Duodenal mucosa (tissue), 2 donors: Measurements from ENCODE around the gene IGFL4.

ENCODE experiments used
- H3K27ac ChIP-seq: one replicate; pipeline ENCODE4 v1.7.0; 2013; ENCODE audit warnings: low read depth, low read length
- H3K27me3 ChIP-seq, 2 donors: one replicate each; pipeline ENCODE4 v1.7.0; 2013; ENCODE audit warnings: low read length in 2 of 2, control low read depth in 1 of 2; ENCODE audit not compliant: insufficient read depth in 2 of 2, control insufficient read depth in 1 of 2
- H3K36me3 ChIP-seq, 2 donors: one replicate each; pipeline ENCODE4 v1.7.0; 2013; ENCODE audit warnings: low read length in 2 of 2, control low read depth in 1 of 2; ENCODE audit not compliant: insufficient read depth in 2 of 2, control insufficient read depth in 1 of 2
- H3K4me1 ChIP-seq, 2 donors: one replicate each; pipeline ENCODE4 v1.7.0; 2013; ENCODE audit warnings: low read length in 2 of 2, control low read depth in 1 of 2; ENCODE audit not compliant: insufficient read depth in 2 of 2, control insufficient read depth in 1 of 2
- H3K4me3 ChIP-seq, 2 donors: one replicate each; pipeline ENCODE4 v1.7.0; 2013; ENCODE audit warnings: low read length in 2 of 2, low read depth in 1 of 2
- H3K9ac ChIP-seq, 2 donors: one replicate each; pipeline ENCODE4 v1.7.0; 2013; ENCODE audit warnings: low read length in 2 of 2, low read depth in 1 of 2
- H3K9me3 ChIP-seq, 2 donors: one replicate each; pipeline ENCODE4 v1.7.0; 2013; ENCODE audit warnings: low read length in 2 of 2, control low read depth in 1 of 2; ENCODE audit not compliant: control insufficient read depth in 1 of 2

The IGFL4 gene

GRCh38 chr19:46063201-46063600 lies 22.4 kb upstream of the IGFL4 start:
- Histone ChIP-seq H3K36me3 (no peaks in the 10 kb centered on the region), H3K9ac (no peak overlapping the region), H3K9me3 (no peaks in the 10 kb centered on the region), H3K27ac (no peak overlapping the region), H3K4me3 (no peak overlapping the region), H3K4me1 (peaks cover 0 to 1% of the 10 kb centered on the region in 2 donors), H3K27me3 (peaks cover 0 to 13% of the 10 kb centered on the region in 2 donors)

DNA sequence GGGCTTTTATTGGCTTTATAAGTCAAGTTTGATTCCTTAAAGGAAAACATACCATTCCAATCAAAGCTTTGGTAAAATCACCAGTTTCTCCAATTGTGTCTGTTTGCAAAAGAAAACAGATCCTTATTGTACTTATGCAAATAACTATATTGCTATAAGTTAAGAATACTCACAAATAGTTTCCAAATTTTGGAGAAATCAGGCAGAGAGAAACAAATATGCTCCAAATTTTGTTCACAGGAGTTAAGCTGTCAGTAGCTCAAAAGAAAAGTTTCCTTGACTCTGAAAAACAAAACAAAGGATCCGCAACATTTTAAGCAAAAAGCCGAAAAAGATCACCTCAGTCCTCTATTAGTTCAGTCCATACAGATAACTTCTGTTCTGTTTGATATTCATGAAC lies 19.2 kb upstream of the IGFL4 start:
- H3K4me3 ChIP-seq = no peak overlapping the region
- no peak overlapping the region for H3K27ac ChIP-seq
- no peaks in the 10 kb centered on the region for H3K36me3 ChIP-seq
- no peaks in the 10 kb centered on the region for H3K9me3 ChIP-seq
- no peaks in the 10 kb centered on the region for H3K4me1 ChIP-seq
- peaks cover 2 to 19% of the 10 kb centered on the region in 2 donors for H3K27me3 ChIP-seq
- H3K9ac ChIP-seq = no peak overlapping the region

GRCh38 chr19:46058778-46059177 lies 18.0 kb upstream of the IGFL4 start:
- Histone ChIP-seq H3K36me3 (no peaks in the 10 kb centered on the region), H3K9me3 (no peaks in the 10 kb centered on the region), H3K4me3 (no peak overlapping the region), H3K27me3 (peaks cover 2 to 19% of the 10 kb centered on the region in 2 donors), H3K9ac (no peak overlapping the region), H3K4me1 (no peaks in the 10 kb centered on the region), H3K27ac (no peak overlapping the region)

- no peak overlapping the region for H3K9ac ChIP-seq
- no peak overlapping the region for H3K27ac ChIP-seq
- H3K4me1 ChIP-seq = no peaks in the 10 kb centered on the region
- H3K4me3 ChIP-seq = no peak overlapping the region
- peaks cover 2 to 15% of the 10 kb centered on the region in 2 donors for H3K27me3 ChIP-seq
- H3K9me3 ChIP-seq = no peaks in the 10 kb centered on the region
- no peaks in the 10 kb centered on the region for H3K36me3 ChIP-seq
Measured at GRCh38 chr19:46056536-46056935, 15.7 kb upstream of the IGFL4 start.

DNA sequence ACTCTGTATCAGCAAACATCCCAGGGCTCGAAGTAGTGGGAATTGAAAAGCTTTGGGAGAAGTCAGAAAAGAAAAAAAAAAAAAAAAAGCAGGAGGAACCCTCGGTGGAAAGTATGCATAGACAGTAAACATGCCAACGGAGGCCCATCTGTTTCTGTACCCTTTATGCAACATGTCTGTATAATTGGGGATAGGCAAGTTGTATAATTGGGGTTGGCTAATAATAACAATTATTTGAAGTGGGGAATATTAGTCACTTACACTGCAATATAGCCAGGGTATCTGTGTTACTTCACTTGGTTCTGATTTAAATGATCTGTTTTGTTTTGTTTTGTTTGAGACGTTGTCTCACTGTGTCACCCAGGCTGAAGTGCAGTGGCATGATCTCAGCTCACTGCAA lies 12.1 kb upstream of the IGFL4 start:
- Histone ChIP-seq H3K4me1 (no peaks in the 10 kb centered on the region), H3K9me3 (no peaks in the 10 kb centered on the region), H3K9ac (no peak overlapping the region), H3K4me3 (no peak overlapping the region), H3K27me3 (peaks cover 2 to 6% of the 10 kb centered on the region in 2 donors), H3K27ac (no peak overlapping the region), H3K36me3 (no peaks in the 10 kb centered on the region)

GRCh38 chr19:46049597-46049996 lies 8.8 kb upstream of the IGFL4 start:
- H3K9ac ChIP-seq = no peak overlapping the region
- H3K4me1 ChIP-seq = no peaks in the 10 kb centered on the region
- H3K9me3 ChIP-seq = no peaks in the 10 kb centered on the region
- no peak overlapping the region for H3K4me3 ChIP-seq
- H3K27me3 ChIP-seq = peaks cover 0 to under 1% of the 10 kb centered on the region in 2 donors
- no peak overlapping the region for H3K27ac ChIP-seq
- no peaks in the 10 kb centered on the region for H3K36me3 ChIP-seq

DNA sequence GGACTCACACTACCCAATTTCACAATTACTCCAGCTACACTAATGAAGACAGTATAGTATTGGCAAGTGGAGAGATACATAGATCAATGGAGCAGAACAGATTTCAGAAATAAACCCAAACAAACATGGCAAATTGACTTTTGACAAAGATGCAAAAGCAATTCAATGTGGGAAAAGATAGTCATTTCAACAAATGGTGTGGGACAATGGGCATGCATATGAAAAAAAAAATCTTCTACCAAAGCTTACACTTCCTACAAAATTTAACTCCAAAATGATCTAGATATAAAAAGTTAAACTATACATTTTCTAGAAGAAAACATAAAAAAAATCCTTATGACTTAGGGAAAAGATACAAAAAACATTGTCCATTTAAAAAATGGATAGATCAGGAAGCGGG lies 2.7 kb upstream of the IGFL4 start:
- Histone ChIP-seq H3K4me3 (no peak overlapping the region), H3K36me3 (no peaks in the 10 kb centered on the region), H3K27ac (no peak overlapping the region), H3K9ac (no peak overlapping the region), H3K9me3 (no peaks in the 10 kb centered on the region), H3K27me3 (peaks cover 0 to 19% of the 10 kb centered on the region in 2 donors), H3K4me1 (peaks cover 9 to 14% of the 10 kb centered on the region in 2 donors)

GRCh38 chr19:46042252-46042883 lies 1.6 kb upstream of the IGFL4 start:
- Histone ChIP-seq H3K9ac (no peak overlapping the region), H3K9me3 (no peaks in the 10 kb centered on the region), H3K27me3 (peaks cover 0 to 19% of the 10 kb centered on the region in 2 donors), H3K4me3 (no peak overlapping the region), H3K27ac (no peak overlapping the region), H3K4me1 (peaks cover 9 to 14% of the 10 kb centered on the region in 2 donors), H3K36me3 (no peaks in the 10 kb centered on the region)

- no peak overlapping the region for H3K27ac ChIP-seq
- no peak overlapping the region for H3K9ac ChIP-seq
- peaks cover 0 to 19% of the 10 kb centered on the region in 2 donors for H3K27me3 ChIP-seq
Measured at GRCh38 chr19:46040125-46040524, 677 bp downstream of the IGFL4 start.

GRCh38 chr19:46036744-46037128 lies 4.1 kb downstream of the IGFL4 start:
- peaks cover 0 to 12% of the 10 kb centered on the region in 2 donors for H3K27me3 ChIP-seq
- H3K27ac ChIP-seq = no peak overlapping the region
- H3K9me3 ChIP-seq = no peaks in the 10 kb centered on the region

More at GRCh38 chr19:46040125-46040524, 677 bp downstream of the IGFL4 start:
- H3K4me1 ChIP-seq = peaks cover 9 to 14% of the 10 kb centered on the region in 2 donors
- no peaks in the 10 kb centered on the region for H3K36me3 ChIP-seq
- no peak overlapping the region for H3K4me3 ChIP-seq
- no peaks in the 10 kb centered on the region for H3K9me3 ChIP-seq

More at GRCh38 chr19:46036744-46037128, 4.1 kb downstream of the IGFL4 start:
- no peak overlapping the region for H3K9ac ChIP-seq
- peaks cover 9 to 12% of the 10 kb centered on the region in 2 donors for H3K4me1 ChIP-seq
- no peaks in the 10 kb centered on the region for H3K36me3 ChIP-seq
- no peak overlapping the region for H3K4me3 ChIP-seq
